ENCODE data around the gene CHRND.
A peak's percentile ranks its signal among the peaks of the same experiment; 100 is the strongest.

The CHRND gene

DNA sequence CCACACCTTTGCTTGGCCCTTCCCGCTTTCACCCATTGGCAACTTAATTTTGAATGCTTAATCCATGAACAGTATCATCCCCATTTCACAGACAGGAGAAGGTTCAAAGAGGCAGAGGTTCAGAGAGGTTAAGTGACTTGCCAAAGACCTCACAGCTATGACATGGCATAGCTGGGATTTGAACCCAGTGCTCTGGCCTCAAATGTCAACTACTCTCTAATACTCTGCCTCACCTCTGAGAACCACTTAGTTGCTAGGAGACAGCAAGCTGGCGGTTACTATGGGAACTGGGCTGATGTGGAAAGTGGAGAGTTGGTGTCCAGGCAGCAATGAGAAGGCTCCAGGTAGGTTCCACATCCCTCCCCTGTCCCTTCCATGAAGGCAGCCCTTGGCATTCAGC, 21.5 kb upstream of the CHRND start:
- no peak for DNase-seq

DNA sequence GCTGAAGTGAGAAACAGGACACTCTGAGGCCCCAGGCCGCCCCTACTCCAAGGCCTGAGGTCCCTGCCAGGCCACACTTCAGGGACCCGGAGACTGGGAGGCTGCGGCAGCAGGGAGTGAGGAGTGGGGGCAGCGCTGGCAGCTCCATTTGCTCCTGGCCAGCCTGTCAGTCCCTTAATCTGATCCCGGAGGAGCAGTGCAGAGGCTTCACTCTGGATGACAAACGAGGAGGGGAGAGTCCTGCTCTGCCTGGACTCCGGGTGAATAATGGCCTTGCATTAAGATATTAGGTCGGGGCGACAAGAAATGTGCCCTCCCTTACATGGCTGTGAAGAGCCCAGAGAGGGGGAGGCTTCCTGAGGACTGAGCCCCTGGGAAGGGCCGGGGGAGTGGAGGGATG, 20.1 kb upstream of the CHRND start:
- no peak for DNase-seq

DNA sequence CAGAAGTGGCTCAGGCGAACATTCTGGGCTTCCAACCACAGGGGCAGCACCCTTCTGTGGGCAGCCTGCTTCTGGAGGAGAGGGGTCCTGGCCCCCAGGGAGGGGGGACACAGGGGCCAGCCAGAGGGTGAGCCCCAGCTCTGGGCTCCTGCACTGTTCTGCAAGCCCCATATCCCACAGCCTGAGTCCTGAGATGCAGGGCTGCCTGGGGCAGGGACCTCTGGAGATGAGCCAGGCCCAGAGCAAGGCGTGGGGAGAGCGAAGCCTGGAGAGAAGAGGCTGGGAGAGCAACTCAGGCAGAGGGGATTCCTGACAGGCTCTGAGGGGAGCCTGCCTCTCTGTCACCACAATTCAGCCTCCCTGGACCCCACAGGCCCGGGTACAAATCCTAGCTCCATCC, 19.3 kb upstream of the CHRND start:
- no peak for DNase-seq

DNA sequence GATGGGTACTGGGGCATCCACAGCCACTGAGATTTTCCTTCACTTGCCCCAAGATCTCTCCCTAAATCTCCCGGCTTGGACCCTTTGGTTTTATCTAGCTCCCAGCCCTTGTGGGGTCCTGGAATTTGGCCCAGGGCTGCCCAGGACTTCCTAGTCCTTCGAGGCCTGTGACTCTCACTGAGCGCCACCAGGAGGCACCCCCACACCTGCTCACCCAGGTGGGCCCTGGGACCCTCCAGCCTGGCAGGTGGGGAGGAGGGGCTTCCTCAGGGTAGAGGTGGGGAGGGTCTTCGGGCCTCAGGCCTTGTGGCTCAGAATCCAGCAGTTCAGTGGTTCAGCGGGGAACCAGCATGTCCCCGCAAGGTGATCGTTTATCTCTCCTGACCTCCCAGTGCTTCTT, 17.7 kb upstream of the CHRND start:
- no peak for DNase-seq

DNA sequence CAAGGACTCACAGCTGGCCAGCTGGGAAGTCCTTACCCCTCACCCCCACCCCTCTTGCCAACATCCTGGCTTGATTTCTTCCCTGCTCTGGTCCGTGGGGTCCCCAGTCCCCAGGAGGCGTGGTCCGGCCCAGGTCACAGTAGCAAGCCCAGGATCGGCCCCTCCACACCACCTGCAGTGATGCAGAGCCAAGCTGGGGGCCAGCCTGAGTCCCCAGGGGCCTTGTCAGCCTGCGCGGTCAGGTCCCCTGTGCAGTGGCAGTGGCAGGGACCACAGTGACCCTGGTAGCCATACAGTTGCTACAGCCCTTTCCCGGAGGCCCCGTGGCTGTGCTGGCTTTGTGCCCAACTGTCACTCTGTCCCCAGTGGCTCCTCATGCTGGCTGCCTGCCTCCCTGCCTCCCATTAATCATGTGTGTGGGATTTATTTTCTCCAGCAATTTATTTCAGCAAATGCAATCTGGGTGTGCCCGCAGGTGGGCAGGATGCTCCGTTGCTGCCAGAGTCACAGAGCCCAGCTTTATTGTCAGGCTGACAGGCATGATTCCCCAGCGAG, 14.5 kb upstream of the CHRND start:
- no peak for DNase-seq

- no peak for DNase-seq
Measured at GRCh38 chr2:232512602-232513001, 13.4 kb upstream of the CHRND start.

- no peak for DNase-seq
Measured at GRCh38 chr2:232513353-232513752, 12.6 kb upstream of the CHRND start.

GRCh38 chr2:232515639-232516038, 10.3 kb upstream of the CHRND start:
- DNase-seq = no peak

DNA sequence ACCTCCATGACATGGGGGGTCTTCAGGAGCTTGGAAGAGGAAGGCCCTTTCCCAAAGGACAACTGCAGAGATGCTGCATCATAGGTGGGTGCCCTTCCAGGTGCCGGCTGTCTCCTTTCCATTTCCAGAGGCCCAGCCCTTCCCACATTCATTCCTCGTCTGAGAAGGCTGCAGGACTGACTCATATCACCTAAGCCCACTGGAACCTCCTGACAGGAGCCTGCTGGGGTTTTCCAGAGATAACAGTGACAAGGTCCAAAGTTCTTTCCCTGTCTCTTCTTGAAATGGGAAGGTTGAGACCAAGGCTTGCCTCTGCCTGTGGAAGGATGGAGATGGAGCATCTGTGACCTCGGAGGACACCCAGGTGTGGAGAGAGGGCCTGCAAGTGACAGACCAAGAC, 9.4 kb upstream of the CHRND start:
- no peak for DNase-seq

DNA sequence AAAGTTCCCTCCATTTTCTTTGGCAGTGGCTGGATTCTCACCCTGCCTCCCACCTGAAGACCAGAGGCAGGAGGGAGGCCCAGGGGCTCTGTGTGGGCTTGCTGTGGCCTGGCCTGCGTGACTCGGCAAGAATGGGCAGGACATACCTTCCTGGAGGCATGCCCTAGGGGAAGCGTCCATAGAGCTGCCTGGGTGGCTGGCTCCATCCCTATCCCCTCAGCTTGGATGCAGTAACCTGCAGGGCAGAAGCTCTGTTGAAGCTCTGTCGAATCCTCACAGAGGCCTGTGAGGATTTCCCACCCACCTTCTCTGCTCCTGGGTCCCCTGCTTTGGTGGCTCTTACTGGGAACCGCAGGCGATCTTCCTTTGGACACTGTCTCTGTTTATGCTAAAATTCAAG, 7.1 kb upstream of the CHRND start:
- no peak for DNase-seq

GRCh38 chr2:232519581-232520438, 6.2 kb upstream of the CHRND start, which contains the start of gene PRSS56:
Gene PRSS56 (plus strand): TSS chr2:232520388. CDS start chr2:232520599, 211 bp downstream.
- no peak for DNase-seq

GRCh38 chr2:232520489-232520888, 5.5 kb upstream of the CHRND start:
- DNase-seq = no peak

DNA sequence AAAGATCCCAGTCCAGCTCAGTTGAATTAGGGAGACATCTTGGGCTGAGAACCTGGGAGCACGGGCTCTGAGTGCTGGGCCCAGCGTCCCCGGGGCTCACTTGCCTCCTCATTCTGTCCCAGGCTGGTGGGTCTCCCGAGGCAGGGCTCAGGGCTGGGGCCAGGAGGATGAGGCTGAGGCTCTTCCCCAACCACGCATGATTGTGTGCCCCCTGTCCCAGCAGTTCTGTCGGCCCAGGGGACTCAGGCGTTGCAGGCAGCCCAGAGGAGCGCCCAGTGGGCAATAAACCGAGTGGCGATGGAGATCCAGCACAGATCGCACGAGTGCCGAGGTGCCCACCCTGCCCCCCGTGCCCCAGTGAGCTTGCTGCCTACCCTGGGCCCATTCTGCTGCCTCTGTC, 4.9 kb upstream of the CHRND start:
- no peak for DNase-seq

DNA sequence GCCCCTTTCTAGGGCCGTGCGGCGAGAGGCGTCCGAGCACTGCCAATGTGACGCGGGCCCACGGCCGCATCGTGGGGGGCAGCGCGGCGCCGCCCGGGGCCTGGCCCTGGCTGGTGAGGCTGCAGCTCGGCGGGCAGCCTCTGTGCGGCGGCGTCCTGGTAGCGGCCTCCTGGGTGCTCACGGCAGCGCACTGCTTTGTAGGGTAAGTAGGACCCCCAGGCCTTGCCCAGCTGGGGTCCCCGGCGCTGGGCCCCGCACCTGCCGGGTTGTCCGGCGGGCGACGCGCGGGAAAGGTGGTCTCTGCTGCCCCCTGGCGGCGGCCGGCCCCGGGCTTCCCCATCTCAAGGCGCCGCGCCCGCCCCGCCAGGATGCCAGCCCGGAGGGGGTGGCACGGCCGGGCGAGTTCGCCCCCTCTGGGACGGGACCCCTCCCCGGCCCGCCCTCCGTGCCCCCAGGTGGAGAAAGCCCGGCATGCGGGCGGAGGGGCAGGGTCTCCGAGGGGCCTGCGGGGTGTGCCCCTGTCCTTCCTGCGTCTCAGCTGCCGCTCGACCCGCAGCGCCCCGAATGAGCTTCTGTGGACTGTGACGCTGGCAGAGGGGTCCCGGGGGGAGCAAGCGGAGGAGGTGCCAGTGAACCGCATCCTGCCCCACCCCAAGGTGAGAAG, 3.9 kb upstream of the CHRND start:
- no peak for DNase-seq

- no peak for DNase-seq
Measured at GRCh38 chr2:232522623-232523401, 3.1 kb upstream of the CHRND start.

DNA sequence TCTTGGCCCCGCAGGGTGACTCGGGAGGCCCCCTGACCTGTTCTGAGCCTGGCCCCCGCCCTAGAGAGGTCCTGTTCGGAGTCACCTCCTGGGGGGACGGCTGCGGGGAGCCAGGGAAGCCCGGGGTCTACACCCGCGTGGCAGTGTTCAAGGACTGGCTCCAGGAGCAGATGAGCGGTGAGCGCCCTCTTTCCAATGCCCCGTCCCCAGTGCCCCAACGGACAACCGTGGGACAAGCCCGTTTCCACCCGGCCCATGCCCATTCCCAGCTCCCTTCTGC, 2.6 kb upstream of the CHRND start:
- DNase-seq = no peak

DNA sequence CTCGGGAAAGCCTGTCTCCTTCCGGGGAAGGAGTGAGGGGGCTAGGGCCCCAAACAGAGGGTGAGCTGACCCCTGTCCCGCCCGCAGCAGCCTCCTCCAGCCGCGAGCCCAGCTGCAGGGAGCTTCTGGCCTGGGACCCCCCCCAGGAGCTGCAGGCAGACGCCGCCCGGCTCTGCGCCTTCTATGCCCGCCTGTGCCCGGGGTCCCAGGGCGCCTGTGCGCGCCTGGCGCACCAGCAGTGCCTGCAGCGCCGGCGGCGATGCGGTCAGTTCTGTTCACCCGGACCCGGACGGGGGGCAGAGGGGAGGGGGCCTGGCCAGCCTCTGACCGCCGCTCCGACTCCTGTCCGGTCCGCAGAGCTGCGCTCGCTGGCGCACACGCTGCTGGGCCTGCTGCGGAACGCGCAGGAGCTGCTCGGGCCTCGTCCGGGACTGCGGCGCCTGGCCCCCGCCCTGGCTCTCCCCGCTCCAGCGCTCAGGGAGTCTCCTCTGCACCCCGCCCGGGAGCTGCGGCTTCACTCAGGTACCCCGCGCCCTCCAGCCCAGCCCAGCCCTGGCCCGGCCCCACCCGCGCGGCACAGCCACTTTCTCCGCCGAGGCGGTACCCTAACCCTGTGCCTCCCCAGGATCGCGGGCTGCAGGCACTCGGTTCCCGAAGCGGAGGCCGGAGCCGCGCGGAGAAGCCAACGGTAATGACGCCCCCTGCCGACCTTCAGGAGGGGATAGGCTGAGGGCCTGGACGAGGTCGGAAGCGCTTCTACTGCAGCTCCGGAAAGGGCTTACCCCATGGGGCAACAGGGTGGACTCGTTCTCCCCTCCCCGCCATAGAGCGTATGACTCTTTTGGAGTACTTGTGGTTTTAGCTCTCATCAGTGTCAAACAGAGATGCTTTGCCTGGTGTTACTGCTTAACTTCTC, 2.0 kb upstream of the CHRND start:
- peak; percentile 41 to 42 for DNase-seq

DNA sequence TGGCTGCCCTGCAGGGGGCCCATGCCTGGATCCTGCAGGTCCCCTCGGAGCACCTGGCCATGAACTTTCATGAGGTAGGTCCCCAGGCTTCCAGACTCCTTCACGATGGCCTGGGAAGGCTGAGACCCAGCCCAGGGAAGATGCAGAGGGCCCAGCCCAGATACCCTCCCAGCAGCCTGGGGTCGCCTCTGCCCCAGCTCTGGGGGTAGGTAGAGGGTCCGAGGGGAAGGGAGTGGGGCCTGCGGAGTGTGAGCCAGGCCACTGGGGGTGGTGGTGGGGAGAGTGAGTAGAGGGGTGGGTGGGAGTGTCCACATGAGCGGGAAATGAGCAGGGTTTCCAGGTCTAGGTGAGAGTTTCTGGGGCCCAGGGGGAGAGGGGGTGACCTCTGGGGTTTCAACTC, 1.2 kb upstream of the CHRND start:
- DNase-seq = no peak

DNA sequence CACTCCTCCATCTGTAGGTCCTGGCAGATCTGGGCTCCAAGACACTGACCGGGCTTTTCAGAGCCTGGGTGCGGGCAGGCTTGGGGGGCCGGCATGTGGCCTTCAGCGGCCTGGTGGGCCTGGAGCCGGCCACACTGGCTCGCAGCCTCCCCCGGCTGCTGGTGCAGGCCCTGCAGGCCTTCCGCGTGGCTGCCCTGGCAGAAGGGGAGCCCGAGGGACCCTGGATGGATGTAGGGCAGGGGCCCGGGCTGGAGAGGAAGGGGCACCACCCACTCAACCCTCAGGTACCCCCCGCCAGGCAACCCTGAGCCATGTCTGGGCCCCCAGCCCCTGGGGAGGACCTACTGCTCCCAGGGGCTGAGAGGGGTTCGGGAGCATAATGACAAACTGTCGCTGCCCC, 761 bp upstream of the CHRND start:
- DNase-seq = no peak

DNA sequence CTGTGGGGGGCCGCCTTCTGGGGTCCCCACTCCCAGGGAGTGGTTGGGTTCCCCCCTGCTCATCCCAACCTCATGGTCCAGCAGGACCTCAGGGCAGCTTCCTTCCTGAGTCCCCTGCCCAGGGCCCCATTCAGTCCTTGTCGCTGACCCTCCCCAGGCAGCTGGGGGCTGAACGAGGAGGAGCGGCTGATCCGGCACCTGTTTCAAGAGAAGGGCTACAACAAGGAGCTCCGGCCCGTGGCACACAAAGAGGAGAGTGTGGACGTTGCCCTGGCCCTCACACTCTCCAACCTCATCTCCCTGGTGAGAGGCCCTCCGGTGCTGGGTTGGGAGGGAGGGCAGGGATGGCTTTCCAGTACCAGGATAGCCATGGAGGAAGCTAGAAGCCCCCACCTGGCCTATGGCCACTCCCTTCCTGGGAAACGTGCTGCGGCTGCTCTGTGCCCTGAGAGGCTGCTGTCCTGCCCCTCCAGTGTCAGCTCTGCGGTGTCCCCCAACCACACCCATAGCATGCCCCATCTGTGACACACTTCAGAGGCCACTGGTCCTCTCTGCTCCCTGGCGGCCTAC, 497 bp downstream of the CHRND start:
- DNase-seq = no peak

GRCh38 chr2:232527905-232528470, 2.0 kb downstream of the CHRND start:
- no peak for DNase-seq
